GM21619 (cell line): ENCODE measurements around the gene DHX34.
"Not testable (repeated sequence)": the region's sequence is repeated elsewhere in the genome, so short reads cannot be mapped to it uniquely, and the experiment has no call there.

Experiments used
- ATAC-seq: cut with Tn5 transposase; IDR thresholded peaks from one replicate; pipeline ENCODE4 v1.9.1; 2021; ENCODE audit not compliant: unreplicated experiment

DHX34 gene

DNA sequence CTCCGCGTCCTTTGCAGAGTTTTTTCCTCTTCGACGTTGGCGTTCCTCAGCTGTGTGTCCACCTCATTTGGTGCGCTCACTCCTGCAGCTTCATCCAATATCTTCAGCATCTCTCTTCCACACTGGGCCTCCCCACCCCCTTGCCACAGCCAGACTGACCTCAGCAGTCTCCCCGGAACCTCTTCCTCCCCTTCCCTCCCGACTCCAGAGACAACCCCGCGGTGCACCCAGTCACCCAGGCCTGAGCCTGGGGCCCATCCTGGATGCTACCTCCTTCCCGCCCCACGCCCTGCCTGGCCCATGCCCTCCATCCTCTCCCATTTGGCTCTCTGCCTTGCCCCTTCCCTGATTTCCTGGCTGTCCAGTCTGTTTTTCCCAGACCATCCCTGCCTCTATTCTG lies 25.2 kb upstream of the DHX34 start:
- no peak for ATAC-seq

DNA sequence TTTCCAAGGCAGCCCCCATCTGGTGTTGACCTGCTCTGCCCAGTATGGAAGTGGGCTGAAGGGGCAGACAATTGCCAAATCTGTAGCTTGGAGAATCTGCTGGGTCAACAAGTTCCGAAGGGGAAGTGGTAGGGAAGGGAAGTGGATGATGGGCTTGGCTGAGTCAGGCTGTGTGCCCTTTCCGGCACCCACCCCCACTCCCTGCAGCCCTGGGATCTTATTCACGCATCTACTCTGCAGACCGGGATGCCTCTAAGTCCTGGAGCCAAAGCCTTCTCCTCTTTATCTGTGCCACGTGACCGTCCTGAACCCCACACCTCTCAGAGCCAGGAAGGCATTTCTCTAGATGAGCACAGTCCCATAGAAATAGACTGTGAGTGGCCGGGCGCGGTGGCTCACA lies 24.6 kb upstream of the DHX34 start:
- no peak for ATAC-seq

DNA sequence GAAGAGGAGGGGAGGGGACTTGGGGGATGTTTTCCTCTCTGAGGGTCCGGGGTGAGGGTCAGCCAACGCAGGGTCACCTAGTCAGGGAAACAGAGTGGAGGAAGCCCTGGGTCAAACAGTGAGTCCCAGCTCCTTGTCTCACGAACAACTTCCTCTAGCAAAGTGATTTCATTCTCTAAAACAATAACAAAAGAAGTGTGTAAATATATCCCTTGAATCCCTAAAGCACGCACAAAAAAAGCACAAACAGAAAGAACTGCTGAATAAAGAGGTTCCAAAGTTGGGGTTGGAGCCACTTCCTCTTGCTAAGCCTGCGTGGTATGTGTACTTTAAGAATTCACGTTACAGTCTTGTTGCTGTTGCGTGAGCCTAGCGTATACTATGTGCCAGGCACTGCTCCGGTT lies 18.6 kb upstream of the DHX34 start:
- ATAC-seq, result no peak

DNA sequence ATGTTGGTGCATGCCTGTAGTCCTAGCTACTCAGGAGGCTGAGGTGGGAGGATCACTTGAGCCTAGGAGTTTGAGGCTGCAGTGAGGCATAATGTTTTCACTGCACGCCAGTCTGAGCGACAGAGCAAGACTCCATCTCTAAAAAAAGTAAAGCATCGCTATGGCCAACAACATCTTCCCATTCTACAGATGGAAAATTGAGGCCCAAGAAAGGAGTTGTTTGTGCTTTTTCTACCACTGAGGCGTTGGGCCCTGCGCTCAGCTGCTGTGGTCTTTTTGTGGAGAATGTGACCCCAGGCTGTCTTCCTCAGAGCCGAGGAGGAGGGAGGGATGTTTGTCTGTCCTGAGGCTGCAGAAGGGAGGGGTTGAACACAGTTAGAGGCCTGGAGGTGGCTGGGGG lies 17.6 kb upstream of the DHX34 start:
- no peak for ATAC-seq

GRCh38 chr19:47331931-47332547 lies 17.1 kb upstream of the DHX34 start, which contains the start of gene C5AR2:
Gene C5AR2, plus strand, starts transcription at chr19:47332175. Its CDS starts 8,625 bp downstream, at chr19:47340800.
- no peak for ATAC-seq

- ATAC-seq, result not testable (repeated sequence)
Observed at GRCh38 chr19:47336765-47337718, 12.1 kb upstream of the DHX34 start.

DNA sequence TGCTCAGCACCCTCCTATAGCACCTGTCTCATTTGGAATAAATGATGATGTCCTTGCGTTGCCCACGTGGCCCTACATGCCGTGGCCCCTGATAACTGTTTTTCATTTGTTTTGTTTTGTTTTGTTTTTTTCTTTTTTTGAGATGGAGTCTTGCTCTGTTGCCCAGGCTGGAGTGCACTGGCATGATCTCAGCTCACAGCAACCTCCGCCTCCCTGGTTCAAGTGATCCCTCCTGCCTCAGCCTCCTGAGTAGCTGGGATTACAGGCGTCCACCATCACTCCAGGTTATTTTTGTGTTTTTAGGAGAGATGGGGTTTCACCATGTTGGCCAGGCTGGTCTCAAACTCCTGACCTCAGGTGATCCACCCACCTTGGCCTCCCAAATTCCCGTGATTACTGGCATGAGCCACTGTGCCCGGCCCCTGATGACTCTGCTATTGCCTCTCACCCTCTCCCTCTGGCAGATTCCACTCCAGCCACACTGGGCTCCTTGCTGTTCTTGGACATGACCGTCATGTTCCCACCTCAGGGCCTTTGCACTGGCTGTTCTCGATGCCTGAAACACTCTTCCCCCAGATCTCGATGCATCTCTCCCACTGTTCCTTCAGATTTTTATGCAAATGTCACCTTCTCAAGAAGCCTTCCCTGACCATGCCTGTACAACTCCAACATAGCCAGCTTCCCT lies 9.8 kb upstream of the DHX34 start:
- ATAC-seq, result no peak

- ATAC-seq, result no peak
Observed at GRCh38 chr19:47340477-47341208, 8.5 kb upstream of the DHX34 start.

DNA sequence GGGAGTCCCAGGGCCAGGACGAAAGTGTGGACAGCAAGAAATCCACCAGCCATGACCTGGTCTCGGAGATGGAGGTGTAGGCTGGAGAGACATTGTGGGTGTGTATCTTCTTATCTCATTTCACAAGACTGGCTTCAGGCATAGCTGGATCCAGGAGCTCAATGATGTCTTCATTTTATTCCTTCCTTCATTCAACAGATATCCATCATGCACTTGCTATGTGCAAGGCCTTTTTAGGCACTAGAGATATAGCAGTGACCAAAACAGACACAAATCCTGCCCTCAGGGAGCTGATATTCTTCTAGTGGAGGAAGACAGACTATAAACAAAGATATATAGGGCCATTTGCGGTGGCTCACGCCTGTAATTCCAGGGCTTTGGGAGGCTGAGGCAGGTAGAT lies 7.4 kb upstream of the DHX34 start:
- no peak for ATAC-seq

DNA sequence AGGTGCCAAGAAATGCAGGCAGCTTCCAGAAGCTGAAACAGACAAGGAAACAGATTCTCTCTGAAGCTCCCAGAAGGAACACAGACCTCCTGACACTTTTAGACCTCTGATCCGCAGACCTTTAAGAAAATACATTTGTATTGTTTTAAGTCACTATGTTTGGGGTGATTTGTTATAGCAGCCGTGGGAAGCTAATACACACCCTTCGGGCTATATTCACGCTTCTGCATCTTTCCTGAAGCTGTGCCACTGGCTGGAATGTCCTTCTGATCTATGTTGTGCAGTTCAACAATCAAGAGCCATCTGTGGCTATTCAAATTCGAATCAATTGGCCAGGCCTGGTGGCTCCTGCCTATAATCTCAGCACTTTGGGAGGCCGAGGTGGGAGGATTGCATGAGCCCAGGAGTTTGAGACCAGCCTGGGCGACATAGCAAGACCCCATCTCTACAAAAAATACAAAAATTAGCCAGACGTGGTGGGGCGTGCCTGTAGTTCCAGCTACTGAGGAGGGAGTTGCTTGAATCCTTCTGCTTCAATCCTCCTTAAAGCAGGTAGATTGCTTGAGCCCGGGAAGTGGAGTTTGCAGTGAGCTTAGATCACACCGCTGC lies 5.8 kb upstream of the DHX34 start:
- ATAC-seq, result no peak

GRCh38 chr19:47344425-47344824 lies 4.7 kb upstream of the DHX34 start:
- no peak for ATAC-seq

GRCh38 chr19:47346024-47346423 lies 3.1 kb upstream of the DHX34 start:
- ATAC-seq, result not testable (repeated sequence)

- no peak for ATAC-seq
Observed at GRCh38 chr19:47350630-47351029, 1.5 kb downstream of the DHX34 start.

- ATAC-seq, result no peak
Observed at GRCh38 chr19:47351548-47351947, 2.4 kb downstream of the DHX34 start.

GRCh38 chr19:47352095-47352494 lies 3.0 kb downstream of the DHX34 start:
- no peak for ATAC-seq

DNA sequence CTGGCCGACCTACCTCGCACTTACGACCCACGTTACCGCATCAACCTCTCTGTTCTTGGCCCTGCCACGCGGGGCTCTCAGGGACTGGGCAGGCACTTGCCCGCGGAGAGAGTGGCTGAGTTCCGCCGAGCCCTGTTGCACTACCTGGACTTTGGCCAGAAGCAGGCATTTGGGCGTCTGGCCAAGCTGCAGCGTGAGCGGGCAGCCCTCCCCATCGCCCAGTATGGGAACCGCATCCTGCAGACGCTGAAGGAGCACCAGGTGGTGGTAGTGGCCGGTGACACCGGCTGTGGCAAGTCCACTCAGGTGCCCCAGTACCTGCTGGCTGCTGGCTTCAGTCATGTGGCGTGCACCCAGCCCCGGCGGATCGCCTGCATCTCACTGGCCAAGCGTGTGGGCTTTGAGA lies 4.2 kb downstream of the DHX34 start:
- ATAC-seq, result no peak

DNA sequence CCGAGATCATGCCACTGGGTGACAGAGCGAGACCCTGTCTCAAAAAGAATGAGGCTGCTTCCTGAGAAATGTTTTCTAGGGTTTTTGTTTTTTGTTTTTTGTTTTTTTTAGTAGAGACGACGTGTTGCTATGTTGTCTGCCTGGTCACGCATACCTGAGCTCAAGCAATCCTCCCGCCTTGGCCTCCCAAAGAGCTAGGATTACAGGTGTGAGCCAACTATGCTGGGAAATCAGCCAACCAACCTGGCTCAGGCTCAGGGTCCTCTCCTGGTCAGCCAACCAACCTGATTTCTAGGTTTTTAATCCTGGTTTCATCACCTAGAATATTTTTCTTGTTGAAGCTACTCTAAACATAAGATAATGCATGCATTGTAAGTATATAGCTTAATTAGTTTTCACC lies 7.8 kb downstream of the DHX34 start:
- ATAC-seq, result no peak

DNA sequence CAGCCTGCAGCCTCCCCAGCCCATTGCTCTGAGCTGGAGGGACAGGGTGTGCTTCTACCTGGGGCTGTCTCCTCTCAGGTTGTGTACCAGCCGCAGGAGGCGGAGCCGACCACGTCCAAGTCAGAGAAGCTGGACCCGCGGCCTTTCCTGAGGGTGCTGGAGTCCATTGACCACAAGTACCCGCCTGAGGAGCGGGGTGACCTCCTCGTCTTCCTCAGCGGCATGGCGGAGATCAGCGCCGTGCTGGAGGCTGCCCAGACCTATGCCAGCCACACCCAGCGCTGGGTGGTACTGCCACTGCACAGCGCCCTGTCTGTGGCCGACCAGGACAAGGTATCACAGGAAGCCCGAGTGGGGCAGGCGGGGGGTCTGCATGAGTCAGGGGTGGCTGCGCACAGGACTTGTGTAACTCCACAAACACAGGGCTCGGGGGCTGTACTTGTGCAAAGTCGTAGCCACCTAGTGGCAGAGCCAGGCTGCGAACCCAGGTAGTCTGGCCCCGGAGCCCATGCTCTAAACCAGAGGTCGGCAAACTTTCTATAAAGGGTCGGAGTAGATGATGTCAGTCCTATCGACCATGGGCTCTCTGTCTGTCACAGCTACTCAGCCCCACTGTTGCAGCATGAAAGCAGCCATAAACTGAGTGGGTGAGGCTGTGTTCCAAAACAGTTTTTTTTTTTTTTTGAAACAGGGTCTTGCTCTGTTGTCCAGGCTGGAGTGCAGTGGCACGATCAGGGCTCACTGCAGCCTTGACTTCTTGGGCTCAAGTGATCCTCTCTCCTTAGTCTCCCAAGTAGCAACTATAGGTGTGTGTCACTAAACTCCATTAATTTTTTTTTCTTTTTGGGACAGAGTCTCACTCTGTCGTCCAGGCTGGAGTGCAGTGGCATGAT lies 8.9 kb downstream of the DHX34 start:
- ATAC-seq, result no peak

- ATAC-seq, result no peak
Observed at GRCh38 chr19:47358936-47359335, 9.8 kb downstream of the DHX34 start.

- no peak for ATAC-seq
Observed at GRCh38 chr19:47362321-47362720, 13.2 kb downstream of the DHX34 start.
